Measurements from ENCODE around the gene NOVA2.

NOVA2 gene

DNA sequence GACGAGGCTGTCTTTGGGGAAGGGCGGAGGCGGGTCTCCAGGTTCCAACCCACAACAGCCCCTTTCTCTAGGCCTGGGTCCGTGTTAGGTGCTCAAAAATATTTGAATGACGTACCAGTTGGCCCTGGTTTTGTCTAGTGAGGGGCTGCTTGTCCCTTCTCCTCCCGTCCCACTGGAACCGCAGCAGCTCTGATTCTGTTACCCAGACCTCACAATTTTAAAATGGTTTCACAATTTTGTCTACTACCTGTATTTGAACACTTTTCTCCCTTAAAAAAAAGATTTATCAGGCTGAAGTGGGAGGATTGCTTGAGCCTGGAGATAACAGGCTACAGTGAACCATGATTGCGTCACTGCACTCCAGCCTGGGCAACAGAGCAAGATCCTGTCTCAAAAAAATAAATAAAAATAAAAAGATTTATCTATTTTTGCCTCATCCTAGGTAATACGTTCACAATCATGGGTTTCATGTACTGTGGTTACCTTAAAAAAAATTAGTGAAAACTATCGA, 86.4 kb downstream of the NOVA2 start:
- DNase-seq, result no peak

DNA sequence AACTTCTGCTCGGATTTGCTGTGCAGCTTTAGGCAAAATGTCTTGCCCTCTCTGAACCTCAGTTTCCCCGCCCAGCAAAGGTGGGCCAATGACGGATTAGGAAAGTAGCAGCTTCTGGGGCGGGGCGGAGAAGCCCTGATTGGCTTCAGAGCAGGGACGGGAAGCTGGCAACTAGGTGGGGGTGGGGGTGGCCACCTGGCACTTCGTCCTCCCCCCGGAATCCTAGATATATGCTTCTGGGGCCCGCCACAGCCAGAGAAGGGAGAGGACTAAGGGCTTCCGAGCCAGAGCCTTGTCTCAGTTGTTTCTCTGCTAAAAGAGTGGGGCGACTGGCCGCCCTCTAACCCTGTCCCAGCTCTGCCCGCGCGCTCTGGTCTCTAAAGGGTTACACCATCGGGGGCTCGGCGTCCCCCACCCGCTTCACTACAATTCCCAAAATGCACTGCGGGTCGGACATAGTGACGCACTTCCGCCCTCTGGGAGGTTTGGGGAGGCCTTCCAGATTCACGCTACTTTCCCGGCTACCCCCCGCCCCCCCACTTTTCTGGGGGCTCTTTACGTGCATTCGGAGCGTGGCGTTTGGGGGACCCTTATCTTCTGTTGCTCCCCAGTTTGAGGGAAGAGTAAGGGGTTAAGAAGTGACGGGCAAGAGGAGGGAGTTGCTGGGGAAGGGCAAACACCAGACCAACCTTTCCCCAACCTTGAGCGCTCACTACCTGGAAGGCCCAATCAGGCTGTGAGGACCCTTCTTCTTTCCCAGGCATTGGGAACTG, 87.1 kb downstream of the NOVA2 start:
- peak; percentile 94 for DNase-seq

DNA sequence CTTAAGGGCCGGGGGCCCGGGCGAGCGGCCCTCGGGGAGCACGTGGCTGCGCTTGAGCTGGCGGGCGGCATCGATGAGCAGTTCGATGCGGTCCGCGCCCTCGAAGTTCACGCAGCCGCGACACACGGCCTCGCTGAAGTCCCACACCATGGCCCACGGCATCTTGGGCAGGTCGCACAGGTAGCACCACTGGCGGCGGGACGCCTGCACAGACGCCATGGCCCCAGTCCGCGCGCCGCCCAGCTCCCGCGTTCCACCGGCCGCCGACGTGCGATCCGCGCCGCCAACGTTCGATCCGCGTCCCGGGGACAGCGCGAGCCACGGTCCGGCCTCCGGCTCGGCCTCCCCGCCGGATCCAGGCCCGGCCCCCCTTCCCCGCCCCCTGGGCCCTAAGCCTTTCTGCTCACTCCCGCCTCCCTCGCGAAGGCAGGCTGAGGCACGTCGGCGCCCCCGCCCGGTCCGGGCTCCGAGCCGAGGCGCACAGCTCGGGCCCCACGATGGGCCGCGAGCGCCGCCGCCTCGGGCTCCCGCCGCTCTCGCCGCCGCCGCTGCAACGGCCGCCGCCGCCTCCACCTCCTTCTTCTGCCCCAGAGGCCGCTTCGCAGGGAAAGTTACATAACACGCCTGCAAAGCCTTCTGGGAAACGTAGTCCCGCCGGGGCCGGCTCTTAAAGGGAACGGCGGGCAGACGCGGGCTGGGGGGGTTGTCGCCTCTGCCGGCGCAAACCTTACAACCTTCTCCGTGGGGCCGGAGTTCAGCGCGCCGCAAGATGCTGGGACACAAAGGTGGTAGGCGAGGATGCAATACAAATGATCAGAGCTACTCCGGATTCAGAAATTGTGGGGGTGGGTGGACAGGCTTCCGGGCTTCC, 87.9 kb downstream of the NOVA2 start, which contains the start of gene IRF2BP1:
Gene IRF2BP1 (minus strand): TSS at position 586 of the 871 bp plus-strand sequence. CDS start 367 bp downstream, at position 219.
- DNase-seq, result peak; percentile 92

DNA sequence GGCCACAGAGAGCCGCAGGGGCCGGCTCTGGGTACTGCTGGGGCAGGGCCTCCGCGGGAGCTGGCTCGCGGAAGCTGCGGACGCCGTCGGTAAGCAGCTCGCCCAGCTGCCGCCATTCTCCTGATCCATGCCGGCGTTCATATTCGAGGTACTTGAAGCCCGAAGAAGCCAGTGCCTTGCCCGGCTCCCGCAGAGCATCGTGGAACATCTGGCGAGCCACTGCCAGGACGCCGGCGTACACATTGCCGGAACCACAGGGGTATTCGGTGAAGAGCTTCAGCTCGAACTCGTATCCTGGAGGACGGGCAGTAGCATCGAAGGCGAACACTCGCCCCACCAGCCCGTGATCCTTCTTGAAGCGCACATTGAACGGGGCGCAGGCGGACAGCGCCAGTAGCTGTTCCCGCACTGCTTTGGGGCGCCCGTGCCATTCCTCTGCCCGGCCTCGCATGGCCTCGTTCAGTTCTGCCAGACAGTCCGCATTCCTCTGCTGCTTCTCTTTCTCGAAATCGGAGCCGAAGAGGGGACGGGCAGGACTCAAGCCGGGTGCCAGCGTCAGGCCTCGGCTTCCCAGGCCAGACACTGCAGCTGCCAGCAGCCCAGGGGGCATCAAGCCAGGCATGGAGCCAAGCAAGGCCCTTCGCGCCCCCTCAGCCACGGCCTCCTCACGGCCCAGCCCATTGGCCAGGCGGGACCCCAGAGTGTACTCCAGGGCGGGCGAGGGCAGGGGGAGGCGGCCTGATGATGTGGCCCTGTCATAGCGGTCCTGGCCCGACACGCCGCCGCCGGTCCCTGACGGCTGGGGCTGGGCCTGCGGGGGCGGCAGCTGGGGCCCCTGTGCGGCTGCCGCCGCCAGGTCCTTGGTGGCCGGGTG, 88.7 kb downstream of the NOVA2 start:
- DNase-seq, result no peak

DNA sequence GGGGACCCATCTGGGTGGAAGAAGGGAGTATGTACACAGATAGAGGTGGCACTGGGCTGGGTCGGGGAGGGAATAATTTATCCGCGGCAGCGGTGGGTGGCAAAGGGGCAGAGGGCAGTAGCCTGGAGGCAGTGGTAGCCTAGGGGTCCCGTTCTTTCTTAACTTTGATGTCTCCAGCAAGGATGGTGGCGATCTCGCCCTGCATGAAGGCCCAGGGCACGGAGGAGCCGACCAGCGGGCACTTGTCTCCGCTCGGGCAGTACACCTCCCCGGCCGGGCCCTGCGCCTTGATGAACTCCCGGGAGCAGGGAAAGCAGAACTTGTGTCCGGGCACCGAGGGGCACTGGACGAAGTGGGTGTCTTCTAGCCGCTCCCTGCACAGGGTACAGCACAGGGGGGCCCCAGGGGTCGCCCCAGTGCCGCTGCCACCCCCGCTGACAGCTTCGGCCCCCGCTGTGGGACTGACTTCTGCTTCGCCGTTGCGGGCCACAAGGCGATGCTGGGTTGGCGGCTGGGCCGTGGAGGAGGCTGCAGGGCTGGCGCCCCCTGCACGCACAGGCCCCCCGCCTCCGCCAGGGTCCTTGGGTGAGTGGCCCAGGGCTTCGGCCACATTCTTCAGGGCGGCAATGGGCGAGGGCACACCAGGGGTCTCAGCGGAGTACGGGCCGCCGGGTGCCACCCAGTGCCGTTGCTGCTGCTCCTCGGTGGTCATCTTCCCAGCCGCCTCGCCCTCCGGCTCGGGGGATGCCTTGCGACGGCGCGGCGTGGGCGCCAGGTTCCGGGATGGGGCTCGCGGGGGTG, 89.6 kb downstream of the NOVA2 start:
- DNase-seq, result no peak

All from fibroblast of skin of abdomen (primary cell).